Dermis blood vessel endothelial cell (primary cell): Measurements from ENCODE around the gene TIMM13. TPM values are rescaled to one million over a fixed set of nuclear protein-coding genes. Genes with fewer than 3 reads are reported as not detected.
"Not testable (repeated sequence)": the region's sequence is repeated elsewhere in the genome, so short reads cannot be mapped to it uniquely, and the experiment has no call there.

Experiments used
- DNase-seq: peaks from one replicate; pipeline ENCODE4 v3.0.0; 2010
- total RNA-seq: library from RNA; depleted of rRNA; stranded (reverse); fragments of >200 nt; gene quantifications from 2 replicates; pipeline ENCODE4 v1.2.3, GENCODE V29; 2014

The TIMM13 gene
- 48.3 and 53.5 TPM in 2 replicates for total RNA-seq

- peak; percentile 98 for DNase-seq
Measured at GRCh38 chr19:2427429-2428320, at the start of gene TIMM13. TSS of gene TIMM13 (minus strand) at chr19:2427586. CDS start at chr19:2427533, 53 bp downstream.

- DNase-seq: peak; percentile 67
Measured at GRCh38 chr19:2476451-2477140, 49.2 kb upstream of the TIMM13 start.

- DNase-seq: peak; percentile 98
Measured at GRCh38 chr19:2475702-2476450, 48.5 kb upstream of the TIMM13 start, which contains the start of gene GADD45B. TSS of gene GADD45B (plus strand) at chr19:2476127. CDS start at chr19:2476359, 232 bp downstream.

- peak; percentile 73 for DNase-seq
Measured at GRCh38 chr19:2475018-2475701, 47.8 kb upstream of the TIMM13 start.

- DNase-seq: peak; percentile 90
Measured at GRCh38 chr19:2474232-2475017, 47.0 kb upstream of the TIMM13 start.

- not testable (repeated sequence) for DNase-seq
Measured at GRCh38 chr19:2469915-2470200, 42.5 kb upstream of the TIMM13 start.

GRCh38 chr19:2469102-2469914, 41.9 kb upstream of the TIMM13 start:
- DNase-seq: peak; percentile 76

GRCh38 chr19:2468596-2468995, 41.2 kb upstream of the TIMM13 start:
- no peak for DNase-seq

GRCh38 chr19:2464389-2464788, 37.0 kb upstream of the TIMM13 start:
- DNase-seq: no peak

- DNase-seq: not testable (repeated sequence)
Measured at GRCh38 chr19:2463694-2464093, 36.3 kb upstream of the TIMM13 start.

- DNase-seq: peak; percentile 99
Measured at GRCh38 chr19:2462635-2463421, 35.4 kb upstream of the TIMM13 start.

- DNase-seq: peak; percentile 80
Measured at GRCh38 chr19:2461751-2462634, 34.6 kb upstream of the TIMM13 start.

- DNase-seq: no peak
Measured at GRCh38 chr19:2460245-2460644, 32.9 kb upstream of the TIMM13 start.

- not testable (repeated sequence) for DNase-seq
Measured at GRCh38 chr19:2458776-2459175, 31.4 kb upstream of the TIMM13 start.

GRCh38 chr19:2458054-2458453, 30.7 kb upstream of the TIMM13 start:
- DNase-seq: no peak

GRCh38 chr19:2457394-2458037, 30.1 kb upstream of the TIMM13 start:
- DNase-seq: no peak

- peak; percentile 31 for DNase-seq
Measured at GRCh38 chr19:2455851-2456570, 28.6 kb upstream of the TIMM13 start.
